ENCODE measurements around the gene CACNB4. TPM values are rescaled to one million over a fixed set of nuclear protein-coding genes. Genes with fewer than 3 reads are reported as not detected.
A peak's percentile ranks its signal among the peaks of the same experiment; 100 is the strongest.

The CACNB4 gene
- polyA plus RNA-seq, 1 of the 3 experiments (the other 2 are of a cell fraction), result 0.18 TPM

GRCh38 chr2:151973013-151973900 lies 125.6 kb downstream of the CACNB4 start (continued):
- TF ChIP-seq USF2 (IDR thresholded peaks at IDR 0.05; ENCODE audit: borderline replicate concordance, low read depth, low read length) (no peak), ELF1 (IDR thresholded peaks at IDR 0.05) (no peak), IRF3 (IDR thresholded peaks at IDR 0.05; ENCODE audit: low read depth, low read length) (no peak), GABPA (IDR thresholded peaks at IDR 0.05; ENCODE audit: low read depth) (no peak)
- TF ChIP-seq, protein P1, sequence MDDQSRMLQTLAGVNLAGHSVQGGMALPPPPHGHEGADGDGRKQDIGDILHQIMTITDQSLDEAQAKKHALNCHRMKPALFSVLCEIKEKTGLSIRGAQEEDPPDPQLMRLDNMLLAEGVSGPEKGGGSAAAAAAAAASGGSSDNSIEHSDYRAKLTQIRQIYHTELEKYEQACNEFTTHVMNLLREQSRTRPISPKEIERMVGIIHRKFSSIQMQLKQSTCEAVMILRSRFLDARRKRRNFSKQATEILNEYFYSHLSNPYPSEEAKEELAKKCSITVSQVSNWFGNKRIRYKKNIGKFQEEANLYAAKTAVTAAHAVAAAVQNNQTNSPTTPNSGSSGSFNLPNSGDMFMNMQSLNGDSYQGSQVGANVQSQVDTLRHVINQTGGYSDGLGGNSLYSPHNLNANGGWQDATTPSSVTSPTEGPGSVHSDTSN (IDR thresholded peaks at IDR 0.05), result no peak

DNA sequence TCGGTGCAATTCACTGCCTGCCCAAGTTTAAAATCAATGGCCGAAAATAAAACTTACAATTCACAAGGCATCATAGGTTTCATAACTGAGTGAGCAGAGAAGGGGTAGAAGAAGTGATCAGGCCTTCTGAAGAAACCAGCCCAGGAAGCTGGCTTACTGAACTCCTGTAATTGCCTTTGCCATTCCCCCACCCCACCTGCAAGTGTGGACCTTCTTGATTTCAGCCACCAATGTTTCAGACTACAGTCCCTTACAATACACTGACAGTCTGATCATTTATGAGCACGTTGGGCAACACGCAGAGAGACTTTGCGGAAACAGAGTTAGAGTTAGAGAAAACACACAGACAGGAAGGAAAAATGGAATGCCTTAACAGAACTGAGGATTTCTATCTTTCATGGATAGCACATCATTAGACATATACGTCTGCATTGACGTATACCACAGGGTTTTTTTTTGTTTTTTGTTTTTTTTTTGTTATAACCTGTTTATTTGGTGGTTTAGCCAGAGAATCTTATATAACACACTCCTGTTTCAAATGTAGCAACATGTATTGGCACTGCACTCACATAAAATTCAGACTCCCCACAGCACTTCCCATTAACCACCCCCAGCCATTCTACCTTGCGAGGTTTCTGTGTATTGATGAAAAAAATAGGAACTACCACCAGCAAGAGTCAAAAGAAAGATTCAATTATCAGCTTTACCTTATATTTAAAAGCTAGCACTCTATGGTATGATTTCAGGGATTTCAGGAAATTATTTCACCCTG lies 126.4 kb downstream of the CACNB4 start:
- no peaks in the 10 kb centered on the region for H3F3A ChIP-seq (replicated peaks; ENCODE audit: insufficient read depth)
- ChIA-PET CTCF (interaction anchor here (0.6 to 2.6 kb wide), 8 partner anchors 8 to 147 kb away, joined by 3 to 16 read pairs (median 5); no protein-coding TSS in a partner anchor), POLR2A (interaction anchor here (0.6 kb wide), 1 partner anchor 1903 kb away, joined by 4 read pairs; no protein-coding TSS in a partner anchor)
- peak overlapping the region in 1 of 2 experiments; percentile 89; a peak in 2 of 4 replicates for H3K27ac ChIP-seq (ENCODE audit: low read depth in 2 of 2, low read length in 1 of 2)
- H3K4me2 ChIP-seq, result no peak overlapping the region
- H3K4me1 ChIP-seq (ENCODE audit: control insufficient read depth in 1 of 2, insufficient read depth in 2 of 2, low read depth in 1 of 2, low read length in 1 of 2), result peaks cover 0 to 9% of the 10 kb centered on the region in 2 experiments; a peak in 2 of 4 replicates
- no peaks in the 10 kb centered on the region for H3K36me3 ChIP-seq (replicated peaks in 1 of 2; ENCODE audit: control insufficient read depth in 1 of 2, insufficient read depth in 2 of 2, low read length in 1 of 2)
- H4K20me1 ChIP-seq (ENCODE audit: insufficient read depth), result no peaks in the 10 kb centered on the region
- no peak overlapping the region for H3K9ac ChIP-seq
- no peaks in the 10 kb centered on the region for H3K9me2 ChIP-seq
- no peak for DNase-seq
- TF ChIP-seq IRF3 (IDR thresholded peaks at IDR 0.05; ENCODE audit: low read depth, low read length) (no peak), MAX (IDR thresholded peaks at IDR 0.05; ENCODE audit: low read depth) (no peak), NRF1 (IDR thresholded peaks at IDR 0.05; ENCODE audit: low read depth, low read length) (no peak), FOSL2 (IDR thresholded peaks at IDR 0.05; ENCODE audit: borderline replicate concordance, low read depth) (no peak), USF2 (IDR thresholded peaks at IDR 0.05; ENCODE audit: borderline replicate concordance, low read depth, low read length) (no peak), FOXM1 (IDR thresholded peaks at IDR 0.05; ENCODE audit: low read depth) (no peak)
- 67% methylated on average over 8 of the region's 8 CpGs for WGBS (ENCODE audit: low lambda C conversion rate)
- H3K79me2 ChIP-seq (ENCODE audit: insufficient read depth), result no peaks in the 10 kb centered on the region
- no peaks in the 10 kb centered on the region; the same call in 1 of the 2 replicates for H3K27me3 ChIP-seq (ENCODE audit: insufficient read depth)
- H2AFZ ChIP-seq (ENCODE audit: low read depth), result no peak overlapping the region
- no peaks in the 10 kb centered on the region for H3K9me3 ChIP-seq
- H3K4me3 ChIP-seq (ENCODE audit: low read depth in 2 of 2, low read length in 1 of 2), result peak overlapping the region in 1 of 2 experiments; percentile 40; a peak in 1 of 4 replicates

All from SK-N-SH (cell line).